Measurements from ENCODE around the gene ROBO3.
A peak's percentile ranks its signal among the peaks of the same experiment; 100 is the strongest.

The ROBO3 gene

DNA sequence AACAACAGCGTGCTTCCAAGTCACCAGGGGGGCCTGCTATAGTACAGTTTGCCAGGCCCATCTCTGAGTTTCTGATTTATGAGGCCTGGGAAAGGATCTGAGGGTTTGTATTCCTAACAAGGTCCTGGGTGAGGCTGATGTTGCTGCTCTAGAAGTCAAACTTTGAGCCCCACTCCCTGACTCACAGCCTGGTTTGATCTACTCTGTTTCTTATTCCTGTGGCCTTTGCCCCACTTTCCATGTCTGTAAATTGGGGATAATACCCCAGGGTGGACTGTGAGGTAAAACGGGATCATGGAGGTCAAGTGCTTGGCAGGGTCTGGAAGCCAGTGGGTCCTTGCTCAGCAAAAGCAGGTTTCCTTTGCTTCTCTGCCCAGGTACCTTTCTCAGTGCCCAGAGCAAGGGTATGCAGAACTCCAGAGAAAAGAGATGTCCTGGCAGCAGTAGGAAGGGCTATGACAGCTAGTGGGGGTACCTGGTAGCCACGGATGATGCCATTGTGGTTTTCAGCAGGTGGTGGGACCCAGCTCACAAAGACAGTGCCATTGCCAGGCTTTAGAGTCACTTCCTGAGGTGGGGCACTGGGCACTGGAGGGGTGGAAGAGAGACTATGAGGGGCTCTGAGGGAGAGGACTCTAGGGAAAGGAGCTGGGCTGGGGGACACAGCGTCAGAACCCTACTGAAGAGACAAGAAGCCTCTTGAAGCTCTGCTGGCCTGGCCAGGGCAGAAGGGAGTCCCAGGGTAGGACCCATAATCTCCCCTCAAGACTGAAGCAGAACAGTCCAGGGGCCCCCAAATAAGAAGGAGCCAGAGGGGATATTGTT is 29.6 kb downstream of the ROBO3 start:
- DNase-seq = no peak

DNA sequence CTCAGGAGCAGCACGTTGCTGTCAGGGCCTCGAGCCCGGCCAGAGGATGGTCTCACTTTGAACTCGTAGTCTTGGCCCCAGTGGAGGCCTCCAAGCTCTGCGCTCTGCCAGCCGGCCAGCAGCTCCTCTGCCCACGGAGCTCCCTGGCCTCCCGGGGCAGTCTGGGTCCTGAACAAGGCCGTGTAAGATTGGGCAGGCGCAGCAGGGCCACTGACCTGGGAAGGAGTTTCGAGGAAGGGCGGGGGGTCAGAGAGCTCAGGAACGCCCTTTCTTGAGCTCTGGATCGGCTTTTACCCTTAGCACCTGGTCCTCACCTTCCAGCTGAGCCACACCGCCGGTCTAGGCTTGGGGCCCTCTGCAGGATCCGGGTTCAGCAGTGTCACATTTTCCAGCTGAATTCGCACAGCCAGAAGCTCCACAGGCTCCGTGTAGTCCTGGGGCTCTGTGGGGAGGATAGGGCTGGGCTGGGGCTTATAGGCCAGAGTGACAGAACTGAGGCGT is 30.3 kb downstream of the ROBO3 start:
- DNase-seq = no peak

DNA sequence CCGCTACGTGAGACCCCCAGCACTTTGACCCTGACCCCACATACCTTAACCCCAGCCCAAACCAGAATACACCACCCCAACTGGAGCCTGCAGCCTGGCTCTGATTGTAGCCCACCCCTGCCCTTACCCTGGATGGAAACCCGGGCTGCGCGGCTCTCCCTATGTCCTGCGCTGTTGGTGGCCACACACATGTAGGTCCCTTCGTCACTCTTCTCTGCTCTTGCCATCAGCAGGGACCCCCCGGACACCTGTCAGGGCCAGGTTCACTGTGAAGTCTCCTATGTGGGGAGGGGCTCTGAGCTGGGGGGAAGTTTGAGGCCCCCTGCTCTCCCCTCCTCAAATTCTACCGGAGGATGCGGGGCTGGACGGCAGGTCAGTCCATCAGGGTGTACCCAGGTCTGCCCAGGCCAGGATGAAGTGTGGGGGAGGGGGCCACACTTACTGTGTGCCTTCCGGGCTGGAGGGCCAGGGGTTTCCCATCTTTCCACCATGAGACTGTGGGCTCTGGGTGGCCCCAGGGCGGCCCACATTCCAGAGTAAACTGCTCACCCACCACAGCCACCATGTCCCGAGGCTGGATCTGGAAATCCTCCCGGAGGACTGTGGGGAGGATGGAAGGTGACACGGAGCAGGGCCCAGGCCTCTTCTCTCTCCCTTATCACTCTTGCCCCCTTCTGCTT is 31.0 kb downstream of the ROBO3 start:
- DNase-seq = no peak

DNA sequence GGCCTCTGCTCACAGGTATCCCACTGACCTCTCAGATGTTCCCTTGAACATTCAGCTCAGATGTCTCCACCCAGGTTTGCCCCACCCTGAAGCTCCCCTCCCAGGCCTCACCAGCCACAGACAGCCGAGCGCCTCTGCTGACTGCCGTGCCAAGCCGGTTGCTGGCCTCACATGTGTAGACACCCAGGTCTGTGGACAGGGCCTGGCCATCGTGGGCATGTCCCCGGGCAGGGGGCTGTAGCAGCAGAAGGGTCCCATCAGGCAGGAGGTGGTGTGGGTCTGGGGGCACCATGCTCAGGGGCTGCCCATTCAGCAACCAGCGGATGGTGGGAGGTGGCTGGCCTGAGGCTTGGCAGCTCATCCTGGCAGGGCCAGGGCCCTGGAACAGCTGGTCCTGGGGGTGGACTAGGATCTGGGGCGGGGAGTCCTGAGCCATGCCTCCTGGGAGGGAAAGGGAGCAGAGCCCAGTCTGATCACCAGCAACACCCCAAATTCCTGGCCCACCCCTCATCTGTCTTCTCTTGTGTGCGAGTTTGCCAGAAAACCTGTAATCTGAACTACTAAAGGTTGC is 31.7 kb downstream of the ROBO3 start:
- no peak for DNase-seq

DNA sequence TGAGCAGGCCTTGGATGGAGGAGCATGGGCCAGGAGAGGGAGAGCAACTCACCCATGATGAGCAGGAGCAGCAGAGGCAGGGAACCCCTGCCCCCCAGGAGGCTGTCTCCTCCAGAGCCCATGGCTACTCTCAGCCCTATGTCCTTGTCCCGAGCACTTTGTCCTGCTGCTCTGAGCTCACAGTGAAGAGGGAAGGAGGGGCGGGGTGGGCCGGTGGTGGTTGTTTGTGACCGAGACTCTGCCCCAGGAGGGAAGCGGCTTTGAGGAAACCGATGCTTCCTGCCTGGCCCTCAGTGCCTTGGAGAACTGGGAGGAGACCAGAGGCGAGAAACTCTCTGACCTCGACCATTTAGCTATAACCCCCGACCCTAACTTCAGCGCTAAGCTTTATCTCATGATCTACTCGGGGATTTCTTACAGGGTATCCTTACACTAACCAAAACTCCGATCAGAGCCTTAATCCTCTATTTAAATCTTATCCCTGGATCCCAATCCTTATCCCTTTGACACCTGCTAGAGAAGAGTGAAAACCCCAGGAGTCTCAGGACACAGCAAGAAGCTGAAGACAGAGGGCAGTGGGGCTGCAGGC is 32.5 kb downstream of the ROBO3 start, which contains the start of gene ROBO4:
TSS of gene ROBO4 (minus strand) at position 192 of the 589 bp plus-strand sequence. CDS start at position 122, 70 bp downstream.
- DNase-seq = no peak

DNA sequence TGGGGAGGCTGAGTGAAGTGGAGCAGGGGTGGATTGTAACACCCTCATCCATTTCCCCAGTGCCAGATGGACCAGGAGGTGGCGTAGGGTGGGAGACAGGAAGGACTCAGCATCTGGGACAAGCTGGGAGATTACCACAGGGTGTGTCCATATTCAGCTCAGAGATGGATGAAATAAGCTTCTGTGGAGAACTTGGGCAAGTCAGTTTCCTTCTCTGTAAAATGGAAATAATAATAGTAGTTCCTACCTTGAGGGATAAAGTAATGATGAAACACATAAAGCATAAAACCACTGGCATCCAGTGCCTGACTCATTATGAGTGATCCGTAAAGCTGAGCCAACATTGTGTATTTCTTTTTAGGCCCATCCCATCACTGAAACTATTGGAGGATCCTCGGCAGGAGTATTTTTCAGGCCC is 33.0 kb downstream of the ROBO3 start:
- DNase-seq = no peak

DNA sequence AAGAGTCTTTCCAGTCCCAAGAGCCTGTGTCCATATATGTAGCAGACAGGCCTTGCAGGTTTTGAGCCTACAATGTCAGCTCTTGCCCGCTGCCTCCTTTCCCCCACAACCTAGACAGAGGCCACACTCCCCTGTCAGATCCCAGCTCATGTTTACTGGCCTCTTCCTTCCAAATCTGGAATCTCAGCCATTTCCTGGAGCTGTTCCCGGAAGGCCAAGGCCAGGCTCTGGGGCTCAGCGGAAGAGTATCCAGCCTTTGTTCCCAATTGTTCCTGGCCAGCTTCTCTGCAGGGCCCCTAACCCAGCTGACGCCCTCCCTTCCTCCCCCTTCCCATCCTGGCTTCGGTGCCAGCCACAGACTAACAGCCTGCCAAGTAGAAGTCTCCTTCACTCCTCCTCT is 33.5 kb downstream of the ROBO3 start:
- no peak for DNase-seq

DNA sequence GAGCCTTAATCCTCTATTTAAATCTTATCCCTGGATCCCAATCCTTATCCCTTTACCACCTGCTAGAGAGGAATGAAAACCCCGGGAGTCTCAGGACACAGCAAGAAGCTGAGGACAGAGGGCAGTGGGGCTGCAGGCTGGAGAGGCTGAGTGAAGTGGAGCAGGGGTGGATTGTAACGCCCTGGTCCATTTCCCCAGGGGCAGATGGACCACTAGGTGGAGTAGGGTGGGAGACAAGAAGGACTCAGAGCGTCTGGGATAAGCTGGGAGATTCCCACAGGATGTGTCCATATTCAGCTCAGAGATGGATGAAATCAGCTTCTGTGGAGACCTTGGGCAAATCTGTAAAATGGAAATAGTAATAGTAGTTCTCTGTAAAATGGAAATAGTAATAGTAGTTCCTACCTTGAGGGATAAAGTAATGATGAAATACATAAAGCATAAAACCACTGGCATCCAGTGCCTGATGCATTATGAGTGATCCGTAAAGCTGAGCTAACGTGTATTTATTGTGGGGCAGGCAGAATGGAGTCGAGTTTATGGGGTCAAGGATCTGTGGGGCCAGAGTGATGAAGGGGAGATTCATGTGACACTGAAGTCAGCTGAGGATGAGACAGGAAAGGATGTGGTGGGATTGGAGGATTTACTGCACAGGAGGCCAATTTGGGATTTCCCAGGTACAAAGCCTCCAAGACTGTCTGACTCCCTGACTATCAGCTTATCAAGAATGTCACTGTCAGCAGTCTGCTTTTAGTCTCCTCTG is 34.3 kb downstream of the ROBO3 start:
- DNase-seq = no peak

DNA sequence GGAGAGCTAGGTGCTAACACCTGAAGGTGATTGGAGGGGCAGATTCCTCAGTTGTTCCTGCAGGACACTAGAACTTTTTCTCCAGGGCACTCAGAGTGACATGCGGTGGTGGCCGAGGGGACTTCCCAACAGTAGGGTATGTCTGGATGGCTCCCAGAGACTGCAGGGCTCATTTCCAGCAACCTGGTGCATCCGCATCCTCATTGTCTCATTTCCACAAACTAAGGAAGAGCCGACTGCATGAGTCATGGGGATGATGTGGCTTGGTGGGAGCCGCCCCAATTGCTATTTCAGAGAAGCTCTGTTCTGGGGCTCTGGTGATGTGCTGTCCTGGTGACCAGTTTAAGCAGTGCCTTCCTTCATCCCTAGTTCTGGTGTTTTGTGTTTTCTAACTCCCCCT is 35.2 kb downstream of the ROBO3 start:
- DNase-seq = no peak

DNA sequence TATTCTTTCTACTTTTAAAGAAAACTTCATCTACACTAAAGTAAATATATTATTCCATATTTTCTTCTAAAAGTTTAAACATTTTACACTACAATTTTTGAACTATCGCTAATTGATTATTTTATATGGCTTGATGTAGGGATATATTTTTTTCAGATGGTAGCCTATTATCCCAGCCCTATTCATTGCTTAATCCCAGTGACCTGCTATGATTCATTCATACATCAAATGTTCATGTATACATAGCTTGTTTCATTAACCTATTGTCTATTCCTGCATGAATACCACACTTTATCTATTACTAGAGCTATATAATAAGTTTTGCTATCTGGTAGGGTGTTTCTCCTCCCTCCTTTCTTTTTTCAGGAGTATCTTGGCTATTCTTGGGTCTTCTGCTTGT is 37.4 kb downstream of the ROBO3 start:
- no peak for DNase-seq

DNA sequence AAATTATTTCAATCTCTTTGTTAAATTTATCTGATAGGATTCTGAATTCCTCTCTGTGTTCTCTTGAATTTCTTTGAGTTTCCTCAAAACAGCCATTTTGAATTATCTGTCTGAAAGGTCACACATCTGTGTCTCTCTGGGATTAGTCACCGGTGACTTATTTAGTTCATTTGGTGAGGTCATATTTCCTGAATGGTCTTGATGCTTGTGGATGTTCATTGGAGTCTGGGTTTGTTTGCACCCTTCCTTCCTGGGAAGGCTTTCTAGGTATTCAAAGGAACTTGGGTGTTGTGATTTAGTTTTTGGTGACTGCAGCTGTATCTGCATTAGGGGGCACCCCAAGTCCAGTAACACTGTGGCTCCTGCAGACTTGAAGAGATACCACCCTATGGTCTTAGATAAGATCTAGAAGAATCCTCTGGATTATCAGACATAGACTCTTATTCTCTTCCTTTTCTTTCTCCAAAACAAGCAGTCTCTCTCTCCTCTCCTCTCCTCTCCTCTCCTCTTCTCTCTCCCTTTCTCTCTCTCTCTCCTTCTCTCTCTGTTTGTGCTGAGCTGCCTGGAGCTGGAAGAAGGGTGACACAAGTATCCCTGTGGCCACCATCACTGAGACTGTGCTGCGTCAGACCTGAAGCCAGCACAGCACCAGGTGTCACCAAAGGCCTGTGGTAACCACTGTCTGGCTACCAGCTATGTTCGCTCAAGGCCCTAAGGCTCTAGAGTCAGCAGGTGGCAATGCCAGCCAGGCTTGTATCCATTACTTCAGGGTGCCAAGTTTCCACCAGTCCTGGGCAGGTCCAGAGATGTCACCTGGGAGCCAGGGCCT is 50.5 kb downstream of the ROBO3 start:
- no peak for DNase-seq

DNA sequence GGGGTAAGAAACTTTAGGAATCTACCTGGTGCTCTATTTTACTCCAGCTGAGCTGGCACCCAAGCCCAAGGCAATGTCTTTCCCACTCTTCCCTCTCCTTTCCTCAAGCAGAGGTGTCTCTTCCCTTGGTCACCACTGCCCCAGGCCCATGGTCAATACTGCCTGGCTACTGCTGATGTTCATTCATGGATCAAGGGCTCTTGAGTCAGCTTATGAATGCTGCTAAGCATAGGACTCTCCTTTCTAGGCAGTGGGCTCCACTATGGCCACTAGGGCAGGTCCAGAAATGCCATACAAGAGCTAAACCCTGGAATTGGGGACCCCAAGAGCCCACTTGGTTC is 51.1 kb downstream of the ROBO3 start:
- no peak for DNase-seq

DNA sequence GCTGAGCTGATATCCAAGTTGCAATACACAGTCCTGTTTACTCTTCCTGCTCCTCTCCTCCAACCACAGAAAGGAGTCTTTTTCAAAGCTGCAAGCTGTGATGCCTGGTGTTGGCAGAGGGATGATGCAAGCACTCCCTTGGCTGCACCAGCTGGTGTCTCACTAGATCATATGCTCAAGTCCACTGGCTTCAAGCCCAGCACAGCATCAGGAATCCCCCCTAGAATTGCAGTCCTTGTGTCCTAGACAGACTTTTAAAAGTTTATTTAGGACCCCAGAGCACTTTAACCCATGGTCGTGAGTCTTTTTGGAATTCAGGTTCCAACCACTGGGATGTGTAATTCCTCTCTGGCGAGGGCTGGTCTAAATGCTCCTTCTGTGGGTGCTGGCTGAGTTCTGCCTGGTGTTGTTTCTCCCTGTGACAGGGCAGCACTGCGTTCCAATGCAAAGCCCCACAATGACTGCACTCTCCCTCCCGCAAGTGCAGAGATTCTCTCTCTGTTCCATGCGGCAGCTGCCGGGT is 51.9 kb downstream of the ROBO3 start:
- DNase-seq = no peak

DNA sequence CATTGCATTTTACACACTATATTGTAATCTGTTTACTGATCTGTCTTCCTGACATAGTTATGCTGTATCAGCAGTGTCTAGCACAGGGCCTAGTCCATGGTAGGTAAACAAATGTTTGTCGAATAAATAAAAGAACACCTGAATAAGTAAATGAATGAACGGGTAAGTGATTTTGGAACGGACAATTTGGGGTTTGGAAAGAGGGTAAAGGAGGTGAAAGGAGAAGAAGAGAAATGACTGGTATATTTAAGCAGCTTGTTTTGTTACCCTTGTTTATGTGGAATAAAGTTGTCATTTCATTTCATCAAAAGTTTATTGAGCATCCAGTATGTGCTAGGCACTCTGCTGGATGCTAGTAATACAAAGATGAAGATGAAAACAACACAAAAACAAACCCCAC is 53.7 kb downstream of the ROBO3 start, which contains the start of gene HEPN1:
TSS of gene HEPN1 (plus strand) at position 301 of the 400 bp plus-strand sequence.
- DNase-seq = no peak

DNA sequence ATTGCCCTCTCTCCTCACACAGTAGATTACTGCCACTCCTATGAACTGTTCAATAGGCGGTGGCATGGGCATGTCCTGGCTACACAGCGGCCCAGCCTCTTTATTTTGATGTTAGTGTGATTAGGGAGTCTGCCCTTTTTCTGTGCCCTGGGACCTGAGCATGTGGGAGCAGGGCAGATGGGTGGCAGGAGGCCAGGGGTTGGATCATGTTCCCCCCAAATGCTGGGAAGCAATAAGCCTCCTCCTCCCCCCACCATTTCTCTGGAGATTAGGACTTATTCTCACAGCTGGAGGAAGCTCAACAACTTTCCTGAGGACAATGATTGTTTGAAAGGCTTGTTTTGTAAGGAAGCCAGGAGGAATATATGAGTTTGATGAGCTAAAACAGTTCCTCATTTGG is 54.7 kb downstream of the ROBO3 start:
- DNase-seq = no peak

DNA sequence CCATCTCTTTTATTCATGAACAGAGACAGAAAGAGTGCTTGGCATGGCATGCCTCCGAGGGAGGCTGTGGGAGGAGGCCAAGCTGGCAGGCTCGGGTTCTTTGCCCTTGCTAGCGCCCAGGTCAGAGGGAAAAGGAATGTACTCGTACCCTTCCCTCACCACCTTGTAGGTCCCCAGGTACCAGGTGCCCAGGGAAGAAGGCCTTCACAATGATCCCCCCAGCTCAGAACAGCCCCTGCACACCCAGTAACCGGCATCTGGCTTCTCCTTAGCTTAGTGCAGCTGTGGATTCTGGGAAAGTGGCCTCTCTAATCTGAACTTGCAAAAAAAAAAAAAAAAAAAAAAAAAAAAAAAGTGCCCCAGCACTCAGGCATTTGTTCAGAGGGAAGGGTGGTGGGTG is 55.1 kb downstream of the ROBO3 start:
- no peak for DNase-seq

DNA sequence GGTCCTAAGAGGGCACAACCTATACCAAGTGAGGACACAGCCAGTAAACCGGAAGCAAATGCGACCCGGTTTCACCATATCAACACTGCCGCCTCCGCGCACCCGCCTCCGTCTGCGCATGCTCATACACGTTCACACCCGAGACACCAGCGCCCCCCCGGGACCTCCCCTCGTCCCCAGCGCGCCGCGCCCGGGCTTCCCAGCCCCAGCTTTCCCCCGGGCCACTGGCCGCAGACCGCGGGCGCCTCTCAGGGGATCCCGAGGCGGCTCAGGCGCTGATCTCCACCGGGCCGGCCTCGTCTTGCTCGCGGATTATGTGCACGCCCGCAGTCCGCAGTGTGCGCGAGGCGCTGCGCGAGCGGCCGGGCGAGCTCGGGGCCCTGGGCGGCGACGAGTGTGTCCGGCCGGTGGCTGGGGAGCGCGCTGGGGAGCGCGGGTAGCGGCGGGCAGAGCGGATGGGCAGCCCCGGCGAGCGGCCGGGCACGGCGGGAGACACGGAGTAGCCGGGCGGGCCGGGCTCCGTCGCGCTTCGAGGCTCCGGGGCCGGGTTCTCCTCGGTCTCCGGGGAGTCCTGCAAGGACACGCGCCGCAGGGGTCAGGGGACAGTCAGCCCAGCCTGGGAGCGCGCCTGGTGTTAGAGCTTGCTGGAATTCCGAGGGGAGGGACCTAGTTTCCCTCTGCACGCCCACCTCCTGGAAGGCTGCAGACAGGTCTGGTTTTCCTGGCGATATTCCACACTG is 55.8 kb downstream of the ROBO3 start:
- peak; percentile 87 for DNase-seq

DNA sequence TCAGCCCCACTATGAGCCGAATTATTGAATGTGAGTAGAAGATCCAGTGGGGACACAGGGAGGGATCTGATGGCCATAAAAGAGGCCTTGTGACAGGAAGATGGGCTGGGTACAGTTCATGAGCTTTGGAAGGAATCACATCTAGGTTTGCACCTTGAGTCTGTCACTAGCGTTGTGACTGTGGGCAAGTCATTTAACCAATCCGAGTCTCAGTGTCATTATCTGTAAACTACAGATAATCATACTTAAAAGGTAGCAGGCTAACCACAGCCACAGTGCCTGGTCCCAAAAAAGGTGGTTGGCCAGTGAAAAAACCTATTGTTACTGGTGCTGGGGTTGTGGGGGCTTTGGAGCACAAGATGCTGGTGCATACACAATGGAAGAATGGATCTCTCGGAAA is 57.6 kb downstream of the ROBO3 start:
- no peak for DNase-seq

DNA sequence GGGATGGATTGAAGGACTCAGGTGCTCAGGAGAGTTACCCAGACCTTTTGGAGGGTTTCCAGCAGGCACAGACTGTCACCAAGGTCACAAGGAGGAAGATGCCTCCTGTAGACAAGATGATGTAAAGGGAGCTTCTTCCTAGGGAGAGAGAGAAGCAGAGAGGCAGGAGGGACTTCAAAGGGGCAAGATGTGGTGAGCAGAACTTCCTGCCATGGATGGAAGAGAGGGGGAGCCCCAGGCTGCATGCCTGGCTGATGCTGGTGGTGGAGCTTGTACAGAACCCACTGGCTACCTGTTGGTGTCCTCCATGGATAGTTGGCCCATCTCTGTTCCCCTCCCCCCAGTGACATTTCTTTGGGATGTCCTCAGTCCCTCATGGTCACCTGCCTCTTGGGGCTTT is 58.1 kb downstream of the ROBO3 start:
- DNase-seq = no peak

DNA sequence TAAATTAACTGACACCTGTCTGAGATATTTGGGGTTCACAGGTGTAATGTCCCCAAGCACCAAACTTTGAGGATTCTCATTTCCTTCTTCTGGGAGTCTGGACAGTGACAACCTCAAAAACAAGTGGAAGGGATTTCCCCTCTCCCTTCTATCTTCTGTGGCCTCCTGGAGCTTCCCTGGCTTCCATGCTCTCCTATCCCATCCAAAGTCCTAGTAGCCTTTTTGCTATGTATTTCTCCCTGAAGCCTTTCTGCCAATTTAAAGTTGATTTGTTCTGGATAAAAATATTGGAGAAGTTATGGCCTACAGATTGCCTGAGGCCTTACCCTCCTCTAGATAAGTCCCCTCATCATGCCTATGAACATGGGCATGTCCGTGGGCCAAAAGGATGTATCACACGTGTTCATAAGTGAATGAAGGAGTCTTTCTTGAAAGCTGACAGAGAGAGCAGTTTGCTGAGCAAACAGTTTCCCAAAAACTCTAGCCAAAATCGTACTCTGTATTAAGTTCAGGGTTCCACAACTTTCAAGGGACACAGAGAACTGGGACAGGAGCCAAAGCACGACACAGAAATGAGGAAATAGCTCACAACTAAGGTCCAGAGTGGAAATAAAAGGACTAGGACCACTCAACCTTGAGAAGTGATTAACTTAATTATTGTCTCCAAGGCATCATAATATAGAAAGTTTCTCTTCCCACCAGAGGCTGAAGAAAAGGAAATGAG is 63.9 kb downstream of the ROBO3 start:
- DNase-seq = no peak

Data from activated effector memory CD4-positive, alpha-beta T cell treated with anti-CD3 and anti-CD28 coated beads, Interleukin-2, amount 50 U/mL, for 16 hours (primary cell).